GM12872 (cell line): ENCODE data around the gene OR4N2.
A peak's percentile ranks its signal among the peaks of the same experiment; 100 is the strongest.

Source experiments
- CTCF ChIP-seq: IDR thresholded peaks from 3 replicates; pipeline ENCODE4 v1.5.1; 2011; ENCODE audit warnings: low read depth, mild to moderate bottlenecking, low read length, moderate library complexity; ENCODE audit not compliant: insufficient read depth

The OR4N2 gene

GRCh38 chr14:19878029-19878642 lies 74.6 kb downstream of the OR4N2 start:
- peak; percentile 50; the same call in 2 of the 3 replicates for TF ChIP-seq CTCF
